ENCODE measurements around the gene FAM234B. TPM values are rescaled to one million over a fixed set of nuclear protein-coding genes. Genes with fewer than 3 reads are reported as not detected.

FAM234B gene
- total RNA-seq, 4 donors from 2014 or later: 15.7 to 23.2 (median 19.3) TPM

GRCh38 chr12:13127444-13127843, 83.3 kb downstream of the FAM234B start:
- DNase-seq: no peak
- WGBS, 2 donors: 72 to 90% methylated on average over 4 to 5 of the region's 5 CpGs
- intact Hi-C loops (cut with DNase I): no loop called here
- Histone ChIP-seq H3K9me3 (no peaks in the 10 kb centered on the region), H3K36me3 (no peaks in the 10 kb centered on the region), H3K4me3 (replicated peaks in 1 of 3) (no peak overlapping the region), H3K27me3 (no peaks in the 10 kb centered on the region), H3K4me1 (peaks cover 19 to 39% of the 10 kb centered on the region in 2 donors), H3K27ac (no peak overlapping the region)
- TF ChIP-seq POLR2A (IDR thresholded peaks at IDR 0.05) (no peak), CTCF (IDR thresholded peaks at IDR 0.05) (no peak)

- Histone ChIP-seq H3K36me3 (no peaks in the 10 kb centered on the region), H3K9me3 (no peaks in the 10 kb centered on the region), H3K4me1 (peaks cover 27 to 49% of the 10 kb centered on the region in 2 donors), H3K27me3 (no peaks in the 10 kb centered on the region), H3K27ac (peak overlapping the region in 1 of 3 donors; percentile 2), H3K4me3 (replicated peaks in 1 of 3) (no peak overlapping the region)
- intact Hi-C loops (cut with DNase I): no loop called here
- TF ChIP-seq POLR2A (IDR thresholded peaks at IDR 0.05) (no peak), CTCF (IDR thresholded peaks at IDR 0.05) (no peak)
- 77 to 78% methylated on average over 8 of the region's 8 CpGs for WGBS, 2 donors
- DNase-seq: no peak
These were observed 84.2 kb downstream of the FAM234B start for GRCh38 chr12:13128291-13128965.

GRCh38 chr12:13130981-13131380, 86.8 kb downstream of the FAM234B start:
- Histone ChIP-seq H3K27ac (peak overlapping the region in 2 of 3 donors; percentile 81 to 92), H3K4me3 (replicated peaks in 1 of 3) (no peak overlapping the region), H3K9me3 (no peaks in the 10 kb centered on the region), H3K27me3 (no peaks in the 10 kb centered on the region), H3K4me1 (peaks cover 46 to 52% of the 10 kb centered on the region in 2 donors), H3K36me3 (no peaks in the 10 kb centered on the region)
- 62 to 70% methylated on average over 3 of the region's 3 CpGs for WGBS, 2 donors
- TF ChIP-seq CTCF (IDR thresholded peaks at IDR 0.05) (no peak), POLR2A (IDR thresholded peaks at IDR 0.05) (no peak)
- DNase-seq: no peak
- intact Hi-C loops (cut with DNase I): no loop called here

Other genes with a start within 250 kb of the FAM234B start
- 10 to 100 TPM; 75.5 to 94.2 (median 81.8) TPM for gene DDX47, start 231.0 kb upstream of the FAM234B start, total RNA-seq
- gene GPRC5A, start 152.8 kb upstream of the FAM234B start, total RNA-seq: 100 to 1,000 TPM; 107 to 207 (median 128) TPM
- not detected for gene GPRC5D, start 92.2 kb upstream of the FAM234B start, total RNA-seq
- gene HEBP1, start 44.1 kb upstream of the FAM234B start, total RNA-seq: 100 to 1,000 TPM in 1 of 4 donors, 10 to 100 TPM in 3; 80.4 to 125 (median 91.3) TPM
- 1 to 10 TPM in 1 of 4 donors, not detected in 3; 1.2 TPM for gene GSG1, start 59.3 kb downstream of the FAM234B start, total RNA-seq
- gene EMP1, start 152.3 kb downstream of the FAM234B start, total RNA-seq: 100 to 1,000 TPM; 459 to 634 (median 503) TPM